T-cell (primary cell): ENCODE results near the gene ZNF17. TPM values are rescaled to one million over a fixed set of nuclear protein-coding genes. Genes with fewer than 3 reads are reported as not detected.

Experiments used
- ATAC-seq, 4 experiments: fragments of 200-7000 bp in 3 of 4; fragments of 150-1000 bp in 1 of 4; cut with Tn5 transposase; replicated peaks in 1 of 4; 1 replicate in 3 of 4; 2 replicates in 1 of 4; pipeline ENCODE4 v1.10.0; 2021; ENCODE audit warnings: moderate library complexity in 3 of 4, mild to moderate bottlenecking in 2 of 4, moderate number of reproducible peaks in 1 of 4
- CTCF ChIA-PET, 2 donors: fragments of 300-600 bp; sonication (Branson Sonifier 250); formaldehyde crosslinking; loops; one replicate each; lab custom pipeline; 2022; ENCODE audit warnings: antibody characterized with exemption in 2 of 2; lab: Charles Lee
- POLR2A ChIA-PET, 2 donors: fragments of 300-600 bp; sonication (Branson Sonifier 250); formaldehyde crosslinking; loops; one replicate each; lab custom pipeline; 2022; ENCODE audit warnings: antibody characterized with exemption in 2 of 2; lab: Charles Lee
- DNase-seq, 35 experiments: peaks; one replicate each; pipeline versions ENCODE4 v3.0.0 to v3.0.0-alpha.2; 2013 to 2023
- H3K27ac ChIP-seq: one replicate; pipeline ENCODE4 v1.5.1; 2013; ENCODE audit warnings: low read length
- H3K27me3 ChIP-seq, 2 experiments: replicated peaks in 1 of 2; 1 replicate in 1 of 2; 2 replicates in 1 of 2; pipeline versions ENCODE4 v1.6.1 to v1.7.0; 2013; ENCODE audit warnings: low read length in 1 of 2, mixed read lengths in 1 of 2; ENCODE audit not compliant: control insufficient read depth in 2 of 2, insufficient read depth in 2 of 2; ENCODE audit errors: extremely low read depth in 1 of 2
- H3K36me3 ChIP-seq, 2 donors: 1 replicate in 1 of 2; 2 replicates in 1 of 2; pipeline versions ENCODE4 v1.6.1 to v1.7.0; 2013; ENCODE audit warnings: low read length in 1 of 2; ENCODE audit not compliant: control insufficient read depth in 2 of 2, insufficient read depth in 1 of 2; ENCODE audit errors: extremely low read depth in 1 of 2
- H3K4me1 ChIP-seq, 2 experiments: 1 replicate in 1 of 2; 2 replicates in 1 of 2; pipeline versions ENCODE4 v1.6.1 to v1.7.0; 2013; ENCODE audit warnings: low read length in 2 of 2, mixed read lengths in 1 of 2; ENCODE audit not compliant: insufficient read depth in 2 of 2, control insufficient read depth in 1 of 2; ENCODE audit errors: extremely low read depth in 1 of 2
- H3K4me3 ChIP-seq, 2 donors: 1 replicate in 1 of 2; 2 replicates in 1 of 2; pipeline versions ENCODE4 v1.5.1 to v1.7.0; 2013; ENCODE audit warnings: mild to moderate bottlenecking in 2 of 2, low read length in 1 of 2, moderate library complexity in 1 of 2; ENCODE audit not compliant: control insufficient read depth in 1 of 2; ENCODE audit errors: extremely low read depth in 1 of 2
- H3K9me3 ChIP-seq: 2 replicates; pipeline ENCODE4 v1.7.0; 2013
- H3K27ac Mint-ChIP-seq, 2 donors: one replicate each; pipeline ENCODE4 v1.8.0; 2020 to 2021; ENCODE audit warnings: mild to moderate bottlenecking in 2 of 2, mixed read lengths in 2 of 2
- H3K27me3 Mint-ChIP-seq, 2 donors: one replicate each; pipeline ENCODE4 v1.8.0; 2021 to 2022; ENCODE audit warnings: mixed read lengths in 2 of 2
- H3K36me3 Mint-ChIP-seq: one replicate; pipeline ENCODE4 v1.8.0; 2021; ENCODE audit warnings: mixed read lengths
- H3K4me1 Mint-ChIP-seq, 3 donors: one replicate each; pipeline ENCODE4 v1.8.0; 2020 to 2022; ENCODE audit warnings: mixed read lengths in 3 of 3, mild to moderate bottlenecking in 1 of 3
- H3K4me3 Mint-ChIP-seq, 3 donors: one replicate each; pipeline ENCODE4 v1.8.0; 2020 to 2022; ENCODE audit warnings: mild to moderate bottlenecking in 3 of 3, mixed read lengths in 3 of 3, moderate library complexity in 3 of 3
- H3K9me3 Mint-ChIP-seq, 3 donors: one replicate each; pipeline ENCODE4 v1.8.0; 2020 to 2022; ENCODE audit warnings: mixed read lengths in 3 of 3
- WGBS: methylation state at CpG from one replicate; pipeline ENCODE4 v1.1.5; 2013; ENCODE audit warnings: missing lambda C conversion rate; ENCODE audit not compliant: insufficient coverage; 5-methylcytosine and 5-hydroxymethylcytosine counted together
- total RNA-seq, 35 experiments: library from RNA in 6 of 35; stranded (reverse) in 6 of 35; fragments of 120-200 nt in 1 of 35; gene quantifications; one replicate each; pipeline versions ENCODE4 v1.2.1 to v1.2.4 and lab custom pipeline; 2013 to 2026

The ZNF17 gene
- total RNA-seq, 5 donors from 2014 or later (not counting 1 experiment from before 2014, with no cell fraction given), result 10.0 to 27.8 (median 21.2) TPM

GRCh38 chr19:57389194-57389729, 21.7 kb upstream of the ZNF17 start:
- peak overlapping the region; percentile 92 to 97 for H3K27ac Mint-ChIP-seq
- 4% methylated on average over 3 of the region's 11 CpGs for WGBS
- Histone ChIP-seq H3K27ac (peak overlapping the region; percentile 92), H3K36me3 (peaks cover 8 to 10% of the 10 kb centered on the region in 2 donors), H3K4me1 (peaks cover 14 to 16% of the 10 kb centered on the region in 2 experiments), H3K9me3 (no peaks in the 10 kb centered on the region), H3K4me3 (peak overlapping the region; percentile 17 to 77), H3K27me3 (peaks cover 0 to 3% of the 10 kb centered on the region in 2 experiments)
- ChIA-PET CTCF (interaction anchor here in 1 of 2 donors (0.5 to 1.0 kb wide), 4 partner anchors 17 to 770 kb away, joined by 3 read pairs; partner anchors contain the start of gene ZNF416), POLR2A (interaction anchor here (0.5 to 0.7 kb wide), 2 partner anchors 24 to 26 kb away, joined by 4 read pairs; partner anchors contain the start of genes TRAPPC2B (in 1 of the 2) and ZNF547 (in 1 of the 2))
- H3K9me3 Mint-ChIP-seq, result peaks cover 5 to 11% (median 6%) of the 10 kb centered on the region in 3 donors
- no peak for ATAC-seq
- no peak for DNase-seq
- H3K4me3 Mint-ChIP-seq, result peak overlapping the region; percentile 95 to 98 (median 97)
- no peaks in the 10 kb centered on the region for H3K27me3 Mint-ChIP-seq
- H3K4me1 Mint-ChIP-seq, result peaks cover 35 to 41% (median 37%) of the 10 kb centered on the region in 3 donors
- peaks cover 33% of the 10 kb centered on the region for H3K36me3 Mint-ChIP-seq

GRCh38 chr19:57389730-57390598, 21.0 kb upstream of the ZNF17 start, which contains the start of gene ZNF548:
TSS of gene ZNF548 (plus strand) at chr19:57389854. CDS start at chr19:57390100, 246 bp downstream.
- peaks cover 12 to 18% (median 13%) of the 10 kb centered on the region in 3 donors for H3K9me3 Mint-ChIP-seq
- Histone ChIP-seq H3K27ac (peak within 1 kb of the TSS; percentile 92), H3K4me1 (peaks cover 14 to 16% of the 10 kb centered on the region in 2 experiments), H3K9me3 (no peaks in the 10 kb centered on the region), H3K36me3 (peaks cover 8 to 14% of the 10 kb centered on the region in 2 donors), H3K4me3 (peak within 1 kb of the TSS; percentile 77 to 90), H3K27me3 (peaks cover 0 to 3% of the 10 kb centered on the region in 2 experiments)
- 2% methylated on average over 49 of the region's 50 CpGs for WGBS
- peak within 1 kb of the TSS; percentile 92 to 97 for H3K27ac Mint-ChIP-seq
- H3K4me3 Mint-ChIP-seq, result peak within 1 kb of the TSS; percentile 95 to 98 (median 97)
- no peaks in the 10 kb centered on the region for H3K27me3 Mint-ChIP-seq
- DNase-seq (peak; percentile 83 to 99 (median 97)), ATAC-seq (peak; percentile 97 to 100 (median 100))
- ChIA-PET CTCF (interaction anchor here (0.5 to 1.0 kb wide), 5 partner anchors 16 to 769 kb away, joined by 3 read pairs; partner anchors contain the start of gene ZNF416 (in 1 of the 2)), POLR2A (interaction anchor here in 1 of 2 donors (0.6 kb wide), 1 partner anchor 93 kb away, joined by 7 read pairs; no protein-coding TSS in a partner anchor)
- peaks cover 40% of the 10 kb centered on the region for H3K36me3 Mint-ChIP-seq
- peaks cover 35 to 48% (median 41%) of the 10 kb centered on the region in 3 donors for H3K4me1 Mint-ChIP-seq

- ChIA-PET CTCF (no interaction called here), POLR2A (no interaction called here)
- Histone ChIP-seq H3K36me3 (peaks cover 30 to 60% of the 10 kb centered on the region in 2 donors), H3K27me3 (no peaks in the 10 kb centered on the region), H3K4me1 (peaks cover 1 to 5% of the 10 kb centered on the region in 2 experiments), H3K4me3 (no peak overlapping the region), H3K27ac (no peak overlapping the region), H3K9me3 (no peaks in the 10 kb centered on the region)
- ATAC-seq, result no peak
- no peak overlapping the region for H3K4me3 Mint-ChIP-seq
- 100% methylated on average over 5 of the region's 5 CpGs for WGBS
- no peak for DNase-seq
- H3K27ac Mint-ChIP-seq, result no peak overlapping the region
- peaks cover 89% of the 10 kb centered on the region for H3K36me3 Mint-ChIP-seq
- H3K4me1 Mint-ChIP-seq, result peaks cover 17 to 35% (median 25%) of the 10 kb centered on the region in 3 donors
- no peaks in the 10 kb centered on the region for H3K27me3 Mint-ChIP-seq
- H3K9me3 Mint-ChIP-seq, result peaks cover 46 to 58% (median 50%) of the 10 kb centered on the region in 3 donors
Observed at GRCh38 chr19:57395710-57396109, 15.3 kb upstream of the ZNF17 start.

DNA sequence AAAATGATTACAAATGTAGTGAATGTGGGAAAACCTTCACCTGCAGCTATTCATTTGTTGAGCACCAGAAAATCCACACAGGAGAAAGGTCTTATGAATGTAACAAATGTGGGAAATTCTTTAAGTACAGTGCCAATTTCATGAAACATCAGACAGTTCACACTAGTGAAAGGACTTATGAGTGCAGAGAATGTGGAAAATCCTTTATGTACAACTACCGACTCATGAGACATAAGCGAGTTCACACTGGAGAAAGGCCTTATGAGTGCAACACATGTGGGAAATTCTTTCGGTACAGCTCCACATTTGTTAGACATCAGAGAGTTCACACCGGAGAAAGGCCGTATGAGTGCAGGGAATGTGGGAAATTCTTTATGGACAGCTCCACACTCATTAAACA, 12.1 kb upstream of the ZNF17 start:
- peaks cover 84% of the 10 kb centered on the region for H3K36me3 Mint-ChIP-seq
- ATAC-seq (no peak), DNase-seq (no peak)
- H3K9me3 Mint-ChIP-seq, result peaks cover 45 to 70% (median 61%) of the 10 kb centered on the region in 3 donors
- Histone ChIP-seq H3K4me3 (no peak overlapping the region), H3K4me1 (no peaks in the 10 kb centered on the region), H3K36me3 (peaks cover 27 to 54% of the 10 kb centered on the region in 2 donors), H3K9me3 (no peaks in the 10 kb centered on the region), H3K27me3 (no peaks in the 10 kb centered on the region), H3K27ac (no peak overlapping the region)
- H3K4me3 Mint-ChIP-seq, result no peak overlapping the region
- POLR2A ChIA-PET, result interaction anchor here in 1 of 2 donors (0.6 kb wide), 1 partner anchor 296 kb away, joined by 5 read pairs; no protein-coding TSS in a partner anchor
- 92% methylated on average over 2 of the region's 5 CpGs for WGBS
- peaks cover 0 to 18% (median 8%) of the 10 kb centered on the region in 3 donors for H3K4me1 Mint-ChIP-seq
- CTCF ChIA-PET, result no interaction called here
- no peak overlapping the region for H3K27ac Mint-ChIP-seq
- H3K27me3 Mint-ChIP-seq, result no peaks in the 10 kb centered on the region

DNA sequence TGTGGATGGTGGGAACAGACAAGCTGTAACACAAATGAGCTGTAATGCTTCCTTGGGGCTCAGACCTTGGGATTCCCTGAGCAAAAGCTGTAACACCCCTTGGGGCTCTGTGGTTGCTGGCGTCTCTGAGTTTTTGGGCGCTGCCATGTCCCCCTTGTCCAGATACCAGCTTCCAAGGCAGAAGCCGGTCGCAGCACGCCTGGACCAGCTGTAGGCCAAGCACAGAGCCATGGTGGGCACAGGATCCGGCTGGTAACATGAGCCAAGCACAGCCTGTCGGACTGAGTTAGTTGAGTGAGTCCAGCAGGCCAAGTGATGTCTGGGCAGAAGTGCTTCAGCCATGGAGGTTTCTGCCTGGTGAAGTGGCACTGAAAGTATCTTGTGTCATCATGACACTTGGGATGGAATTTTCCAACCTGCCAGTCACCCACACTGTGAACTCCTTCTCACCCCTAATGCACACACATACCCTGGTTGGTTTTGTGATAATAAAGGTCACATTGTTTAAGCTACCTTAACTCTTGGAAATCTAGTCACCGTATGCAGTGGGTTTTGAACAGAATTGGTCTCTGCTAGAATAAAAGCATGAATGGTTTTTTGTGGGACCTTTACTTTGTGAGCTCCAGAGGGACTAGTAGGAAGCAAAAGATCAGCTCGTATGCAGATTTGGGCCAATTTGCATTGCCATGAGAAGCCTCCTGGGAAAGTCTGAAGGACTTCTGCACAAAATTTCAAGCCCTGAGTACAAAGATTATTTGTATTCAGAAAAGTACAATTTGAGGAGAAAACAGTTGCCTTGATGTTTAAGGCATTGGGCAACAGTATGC, 7.0 kb upstream of the ZNF17 start:
- H3K4me3 ChIP-seq, result no peak overlapping the region
- no peak overlapping the region for H3K27ac ChIP-seq
- whole genome bisulfite sequencing, result 90% methylated on average over 8 of the region's 9 CpGs
- DNase-seq, result no peak
- peaks cover 33% of the 10 kb centered on the region for H3K36me3 Mint-ChIP-seq
- ChIA-PET POLR2A (no interaction called here), CTCF (interaction anchor here in 1 of 2 donors (0.7 kb wide), 1 partner anchor 96 kb away, joined by 3 read pairs; no protein-coding TSS in a partner anchor)
- H3K27me3 Mint-ChIP-seq, result no peaks in the 10 kb centered on the region
- peaks cover 7 to 11% of the 10 kb centered on the region in 2 donors for H3K36me3 ChIP-seq
- peaks cover 0 to 3% of the 10 kb centered on the region in 2 experiments for H3K4me1 ChIP-seq
- H3K27ac Mint-ChIP-seq, result no peak overlapping the region
- H3K27me3 ChIP-seq, result no peaks in the 10 kb centered on the region
- H3K4me3 Mint-ChIP-seq, result no peak overlapping the region
- no peaks in the 10 kb centered on the region for H3K9me3 ChIP-seq
- ATAC-seq, result no peak
- peaks cover 2 to 8% (median 5%) of the 10 kb centered on the region in 3 donors for H3K4me1 Mint-ChIP-seq
- peaks cover 10 to 27% (median 17%) of the 10 kb centered on the region in 3 donors for H3K9me3 Mint-ChIP-seq
